HG02973 (cell line): ENCODE results near the gene USH1C.

Source experiments
- ATAC-seq: cut with Tn5 transposase; IDR thresholded peaks from one replicate; pipeline ENCODE4 v1.9.1; 2021; ENCODE audit warnings: moderate library complexity; ENCODE audit not compliant: unreplicated experiment

USH1C gene

DNA sequence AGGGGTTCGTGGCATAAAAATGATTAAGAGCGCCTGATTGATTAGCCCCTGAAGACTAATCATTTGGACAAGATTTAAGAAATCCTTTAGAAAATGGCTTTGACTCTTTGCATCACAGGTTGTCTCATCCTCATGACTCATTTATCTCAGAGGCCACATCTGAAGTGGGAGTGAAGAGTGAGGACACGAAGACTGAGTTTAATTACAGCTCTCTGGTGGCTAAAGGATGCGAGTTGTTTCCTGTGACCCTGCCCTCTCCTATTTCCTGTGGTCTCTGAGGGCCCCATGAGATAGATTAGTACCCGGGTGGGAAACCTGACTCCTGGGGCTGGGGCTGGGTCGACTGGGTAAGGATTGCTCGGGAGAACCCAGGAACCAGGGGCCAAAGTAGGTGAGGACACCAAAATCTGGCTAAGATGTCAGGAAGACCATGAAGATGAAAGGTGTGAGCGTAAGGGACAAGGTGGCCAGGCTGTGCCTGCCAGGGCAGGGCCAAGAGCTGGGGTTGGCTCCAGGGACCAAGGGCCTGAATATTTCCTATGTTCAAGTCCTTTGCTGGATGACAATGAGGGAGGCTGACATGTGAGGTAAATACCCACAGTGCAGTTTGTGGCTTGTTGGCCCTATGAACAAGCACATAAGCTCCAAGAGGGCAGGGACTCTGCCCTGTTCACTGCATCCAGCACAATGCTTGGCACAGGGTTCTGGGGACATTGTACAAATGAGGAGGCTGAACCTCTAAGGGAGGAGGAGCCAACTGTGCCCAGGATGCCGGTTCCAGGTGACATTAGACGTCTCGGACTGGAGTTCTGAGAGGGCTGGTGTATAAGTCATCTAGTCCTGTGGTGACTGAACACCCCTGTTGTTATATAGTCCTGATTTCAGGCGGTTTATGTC, 6.5 kb upstream of the USH1C start:
- no peak for ATAC-seq

DNA sequence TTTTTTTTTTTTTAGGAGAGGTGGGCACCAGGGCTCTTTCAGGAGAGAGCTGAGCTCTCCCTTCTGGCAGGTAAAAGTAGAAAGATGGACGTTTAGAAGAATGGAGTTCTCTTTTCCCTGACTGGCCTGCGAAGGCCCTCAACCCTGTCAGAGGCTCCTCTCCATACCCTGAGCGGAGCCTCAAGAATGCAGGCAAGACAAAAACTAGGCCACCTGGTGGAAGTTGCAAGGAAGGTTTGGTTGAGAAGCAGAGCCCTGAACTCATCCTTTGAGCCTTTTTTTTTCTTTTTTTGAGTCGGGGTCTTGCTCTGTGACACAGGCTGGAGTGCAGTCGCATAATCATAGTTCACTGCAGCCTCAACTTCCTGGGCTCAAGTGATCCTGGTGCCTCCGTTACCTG, 4.2 kb upstream of the USH1C start:
- ATAC-seq = no peak

DNA sequence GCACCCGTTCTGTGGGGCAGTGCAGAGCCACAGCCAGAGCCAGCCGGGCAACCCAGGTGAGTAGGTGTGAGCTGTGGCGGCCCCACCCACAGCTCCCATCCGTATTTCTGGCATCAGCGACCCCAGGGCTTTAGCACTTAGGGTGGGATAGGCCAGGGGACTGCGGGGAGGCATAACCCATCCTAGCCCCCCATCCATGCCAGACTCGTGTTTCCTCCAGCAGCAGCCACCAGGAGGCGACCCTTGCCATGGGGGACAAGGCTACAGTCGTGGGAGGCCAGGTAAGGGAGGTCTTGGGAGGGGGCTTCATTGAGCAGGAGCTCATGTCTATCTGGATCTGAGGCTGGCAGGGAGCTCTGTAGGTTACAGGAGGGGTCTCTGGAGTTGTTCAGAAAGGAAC, 3.7 kb upstream of the USH1C start:
- ATAC-seq = no peak

DNA sequence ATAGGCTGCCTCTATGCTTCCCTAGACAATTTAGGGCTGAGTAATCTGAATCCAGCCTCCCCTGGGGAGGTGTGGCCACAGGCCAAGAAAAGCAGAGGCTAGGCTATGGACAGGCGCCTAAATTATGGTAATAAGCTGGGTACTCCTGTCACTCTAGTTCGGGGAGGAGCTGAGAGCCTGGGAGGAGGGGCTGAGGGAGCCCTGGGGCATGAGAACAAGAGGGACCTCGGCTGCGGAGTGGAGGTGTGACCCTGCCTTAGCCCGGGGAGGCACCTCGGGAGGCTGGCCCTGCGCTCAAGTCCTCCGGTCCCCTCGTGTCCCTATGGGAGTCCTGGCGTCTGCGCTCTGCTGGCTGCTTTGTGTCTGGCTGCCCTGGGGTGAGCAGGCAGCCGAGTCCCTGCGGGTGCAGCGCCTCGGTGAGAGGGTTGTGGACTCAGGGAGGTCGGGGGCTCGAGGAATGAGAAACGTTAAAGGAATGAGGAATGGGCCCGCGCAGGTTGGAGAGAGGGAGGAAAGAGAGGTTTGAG, 2.9 kb upstream of the USH1C start, which contains the start of gene OTOG:
OTOG (plus strand) TSS at position 209 of the 527 bp plus-strand sequence; CDS start at position 323, 114 bp downstream.
- ATAC-seq = no peak

DNA sequence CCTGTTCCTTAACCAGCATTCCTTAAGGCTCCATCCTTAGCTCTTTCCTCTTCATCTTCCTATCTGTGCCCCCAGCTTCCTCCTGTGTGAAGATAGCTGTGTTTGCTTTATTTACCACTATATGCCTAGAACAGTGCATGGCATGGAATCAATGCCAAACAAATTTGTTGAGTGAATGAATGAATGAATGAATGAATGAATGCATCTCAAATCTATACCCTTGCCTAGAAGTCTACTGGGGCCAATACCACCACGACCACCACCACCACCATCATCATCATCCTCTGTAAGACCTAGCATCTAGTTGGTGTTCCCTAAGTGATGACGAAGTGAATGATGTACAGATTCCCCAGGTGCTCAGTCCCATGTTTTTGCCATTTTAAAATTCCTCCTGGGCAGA, 2.0 kb upstream of the USH1C start:
- ATAC-seq = no peak

DNA sequence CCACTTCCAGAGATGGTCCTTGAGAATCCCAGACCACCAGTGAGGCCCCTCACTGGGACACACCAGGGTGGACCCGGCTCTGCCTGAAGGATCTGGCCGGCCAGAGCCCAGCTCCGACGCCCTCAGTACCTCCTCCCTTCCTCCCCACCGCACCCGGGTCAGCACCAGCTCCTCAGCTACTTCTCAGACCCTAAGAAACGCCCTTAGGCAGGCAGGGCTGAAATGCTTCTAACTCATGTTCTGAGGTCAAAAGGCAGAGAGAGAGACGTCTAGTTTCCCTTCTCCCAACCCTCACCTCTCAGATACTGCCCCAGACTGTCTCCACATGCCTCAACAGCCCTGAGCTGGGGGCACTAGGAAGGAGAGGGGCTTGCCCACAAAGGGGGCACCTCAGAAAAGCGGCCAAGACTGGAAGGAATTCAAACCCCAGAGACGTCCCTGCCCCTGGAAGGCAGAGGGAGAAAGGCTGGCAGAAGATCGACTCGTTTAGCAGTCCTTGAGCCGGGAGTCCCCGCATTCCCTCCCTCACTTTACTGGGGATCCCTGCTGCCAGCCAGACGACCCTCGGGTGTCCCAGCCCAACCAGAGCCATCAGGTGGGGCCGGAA, 539 bp downstream of the USH1C start:
- ATAC-seq = no peak

DNA sequence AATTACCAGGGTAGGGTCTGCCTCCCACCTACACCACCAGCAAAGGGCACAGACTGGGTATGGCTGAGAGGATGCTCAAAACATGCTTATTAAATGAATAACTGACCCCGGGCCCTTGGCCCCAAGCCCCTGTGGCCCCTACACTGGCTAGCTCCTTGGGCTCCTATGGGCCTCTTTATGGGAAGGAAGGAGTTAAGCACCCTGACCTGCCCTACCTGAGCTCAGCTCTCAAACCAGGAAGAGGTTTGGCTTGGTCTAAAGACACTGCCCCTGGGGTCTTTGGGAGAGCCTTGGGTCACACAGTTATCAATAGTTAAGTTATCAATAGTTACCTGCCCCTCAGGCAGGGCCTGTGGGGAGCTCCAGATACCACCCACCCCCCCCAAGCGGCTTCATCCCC, 1.2 kb downstream of the USH1C start:
- no peak for ATAC-seq

DNA sequence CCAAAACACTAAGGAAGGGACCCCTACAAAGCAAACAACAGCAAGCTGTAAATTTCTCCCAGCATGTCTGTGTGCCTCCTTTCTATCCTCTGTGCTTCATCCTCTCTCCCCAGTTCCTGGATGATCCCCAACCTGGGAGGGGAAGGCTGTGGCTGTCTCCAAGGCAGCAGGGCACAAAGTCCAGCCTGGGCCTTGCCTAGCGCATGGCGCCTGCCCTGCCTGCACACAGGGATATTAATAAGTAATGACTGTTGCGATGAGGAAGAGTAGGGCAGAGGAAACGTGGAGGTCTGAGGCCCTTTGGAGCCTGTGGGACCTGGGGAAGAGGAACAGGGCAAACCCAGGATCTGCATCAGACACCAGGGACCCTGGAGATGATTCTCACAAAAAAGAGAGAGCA, 2.0 kb downstream of the USH1C start:
- ATAC-seq = no peak

DNA sequence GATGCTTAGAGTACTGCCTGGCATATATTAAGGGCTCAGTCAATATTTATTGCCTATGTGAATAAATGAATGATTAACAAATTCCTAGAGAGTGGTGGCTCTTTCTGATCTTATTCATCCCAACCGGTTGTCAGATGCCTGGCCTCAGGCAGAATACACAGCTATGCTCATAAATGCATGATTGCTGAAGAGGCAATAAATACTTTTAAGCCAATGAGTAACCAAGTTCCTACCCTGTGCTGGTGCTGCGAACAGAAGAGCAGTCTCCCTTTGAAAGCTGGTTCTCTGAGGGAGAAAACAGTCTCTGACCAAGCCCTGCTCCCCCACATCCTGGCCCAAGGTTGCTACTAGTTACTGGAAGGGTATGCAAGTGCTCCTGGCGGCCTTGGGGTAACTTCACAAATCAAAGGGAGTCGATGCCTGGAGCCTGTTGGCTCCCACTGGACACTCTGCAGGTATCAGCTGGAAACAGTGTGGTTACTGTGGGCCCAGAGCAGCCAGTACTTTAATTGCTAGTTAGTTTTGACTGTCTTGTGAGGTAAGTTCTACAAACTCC, 2.8 kb downstream of the USH1C start:
- no peak for ATAC-seq

DNA sequence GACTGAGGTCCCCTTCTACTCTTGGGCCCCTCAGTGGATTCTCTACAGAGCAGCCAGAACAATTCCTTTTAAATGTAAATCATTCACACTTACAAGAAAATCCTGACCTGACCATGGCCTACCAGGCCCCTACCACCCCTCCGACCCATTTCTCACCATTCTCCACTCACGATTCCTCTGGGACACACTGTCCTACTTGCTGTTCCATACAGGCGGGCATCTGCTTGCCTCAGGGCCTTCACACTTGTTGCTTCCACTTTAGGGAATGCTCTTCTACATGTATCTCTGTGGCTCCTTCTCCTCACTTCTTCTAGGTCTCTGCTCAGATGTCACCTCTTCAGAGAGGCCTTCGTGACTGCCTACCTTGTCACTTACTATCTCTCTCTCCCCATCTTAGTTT, 3.4 kb downstream of the USH1C start:
- no peak for ATAC-seq

DNA sequence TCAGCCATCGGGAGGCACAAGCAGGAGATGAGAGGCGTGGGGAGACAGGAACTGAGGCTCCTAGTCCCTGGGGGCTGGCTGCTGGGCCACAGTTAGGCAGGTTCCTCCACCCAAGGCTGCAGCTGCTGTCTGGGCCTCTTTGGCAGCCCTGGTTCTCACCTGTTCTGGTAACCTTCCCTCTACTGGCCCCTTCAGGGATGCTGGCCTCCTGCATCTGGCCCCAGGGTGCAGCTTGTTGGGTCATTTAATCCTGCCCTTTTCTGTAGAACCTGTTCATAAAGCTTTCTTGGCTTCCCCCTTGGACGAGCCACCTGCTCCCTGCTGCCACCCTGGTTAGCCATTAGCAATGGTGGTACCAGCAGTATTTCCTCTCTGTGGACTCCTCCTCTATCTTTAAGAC, 5.5 kb downstream of the USH1C start:
- ATAC-seq = no peak

DNA sequence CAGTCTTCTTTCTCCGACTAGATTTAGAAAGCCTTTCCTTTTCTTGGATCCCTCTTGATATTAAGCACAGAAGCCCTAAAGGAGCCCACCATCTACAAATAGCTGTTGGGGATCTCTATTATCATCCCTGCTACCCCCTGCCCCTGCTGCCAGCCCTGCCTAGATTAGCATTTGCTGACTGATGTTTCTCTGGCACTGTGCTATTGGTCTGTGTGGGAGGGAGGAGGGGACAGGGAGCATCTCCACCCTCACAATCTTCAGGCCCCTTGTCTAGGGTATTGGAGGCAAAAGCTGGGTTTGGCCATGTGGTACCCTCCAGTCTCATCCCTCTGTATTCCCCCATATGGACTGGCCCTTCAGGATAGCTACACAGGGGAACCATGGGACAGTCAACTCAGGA, 6.2 kb downstream of the USH1C start:
- no peak for ATAC-seq

DNA sequence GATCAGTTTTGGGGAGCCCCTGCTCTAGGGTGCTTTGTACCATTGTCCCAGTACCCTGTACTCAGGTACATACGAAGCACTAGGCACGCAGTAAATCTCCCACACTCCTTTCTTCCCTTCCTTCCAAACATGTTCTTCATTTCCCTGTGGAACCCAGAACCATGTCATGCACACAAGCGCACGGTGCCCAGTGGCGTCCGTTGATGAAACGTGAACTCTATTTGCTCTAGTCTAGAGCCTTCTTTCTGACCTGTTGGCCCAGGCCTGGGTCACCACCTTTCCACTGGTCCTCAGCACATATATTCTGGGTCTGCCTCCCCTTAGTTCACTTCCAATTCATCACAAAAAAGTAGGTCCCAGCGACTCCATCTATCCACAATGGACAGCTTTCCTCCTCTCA, 7.0 kb downstream of the USH1C start:
- no peak for ATAC-seq

DNA sequence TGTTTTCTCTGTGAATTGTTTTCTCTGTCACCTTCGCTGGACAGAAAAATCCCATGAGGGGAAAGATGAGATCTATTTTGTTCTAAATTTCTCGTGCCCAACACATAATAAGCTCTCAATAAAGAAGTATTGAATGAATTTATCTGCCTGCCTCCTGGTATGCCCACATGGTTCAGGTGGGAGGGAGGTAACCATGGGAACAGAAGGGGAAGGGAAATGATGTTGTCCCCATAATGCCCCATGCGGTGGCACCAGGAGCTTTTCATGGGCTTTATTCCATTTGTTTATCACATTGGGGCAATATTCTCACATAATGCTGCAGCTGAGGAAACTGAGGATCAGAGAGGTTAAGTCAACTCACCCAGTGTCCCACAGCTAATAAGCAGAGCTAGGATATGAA, 8.7 kb downstream of the USH1C start:
- no peak for ATAC-seq

DNA sequence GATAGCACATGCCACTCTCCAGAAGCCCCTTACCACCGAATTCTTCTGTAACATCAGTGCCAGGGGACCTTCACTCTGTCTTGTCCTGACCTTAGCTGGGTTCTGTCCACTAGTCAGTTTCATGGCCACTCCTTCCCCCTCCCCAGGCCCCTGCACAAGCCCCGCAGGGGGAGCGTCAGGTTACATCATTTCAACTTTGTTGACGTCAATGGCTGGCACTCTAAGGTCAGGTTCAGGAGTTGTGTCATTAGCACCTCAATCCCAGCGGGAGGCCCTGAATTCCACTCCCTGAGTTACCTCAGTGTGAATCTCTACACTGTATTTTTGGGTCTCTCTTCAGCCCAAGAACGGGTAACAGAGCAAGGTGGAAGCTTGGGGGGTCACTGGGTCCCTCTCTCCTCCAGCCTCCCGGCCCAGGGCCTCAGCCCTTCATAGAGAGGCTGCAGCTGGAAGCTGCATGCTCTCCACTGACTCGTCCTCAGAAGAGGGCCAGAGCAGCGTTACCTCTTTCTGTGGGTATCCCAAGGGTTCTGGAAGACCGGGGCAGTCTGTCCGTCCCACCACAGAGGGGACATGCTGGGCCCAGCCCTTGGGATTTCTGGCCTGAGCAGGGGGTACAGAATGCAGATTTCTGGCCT, 10.3 kb downstream of the USH1C start:
- no peak for ATAC-seq

DNA sequence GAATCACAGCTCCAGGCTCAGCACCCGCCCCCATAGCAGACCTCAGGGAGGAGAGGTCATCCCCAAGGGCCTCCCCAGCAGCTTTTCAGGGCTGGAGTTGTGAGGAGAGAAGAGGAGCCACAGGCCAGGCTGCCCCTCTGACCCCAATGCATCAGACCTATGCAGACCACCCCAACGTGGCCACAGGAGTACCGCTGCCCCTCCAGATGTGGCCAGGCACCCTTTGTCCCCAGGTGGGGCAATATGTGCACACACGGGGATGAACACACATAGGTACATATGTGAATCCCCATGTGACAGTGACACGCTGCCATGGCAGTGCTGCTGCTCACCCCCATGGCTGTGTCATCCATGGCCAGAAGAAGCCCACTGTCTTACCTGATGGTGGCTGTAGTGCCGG, 10.9 kb downstream of the USH1C start:
- no peak for ATAC-seq

DNA sequence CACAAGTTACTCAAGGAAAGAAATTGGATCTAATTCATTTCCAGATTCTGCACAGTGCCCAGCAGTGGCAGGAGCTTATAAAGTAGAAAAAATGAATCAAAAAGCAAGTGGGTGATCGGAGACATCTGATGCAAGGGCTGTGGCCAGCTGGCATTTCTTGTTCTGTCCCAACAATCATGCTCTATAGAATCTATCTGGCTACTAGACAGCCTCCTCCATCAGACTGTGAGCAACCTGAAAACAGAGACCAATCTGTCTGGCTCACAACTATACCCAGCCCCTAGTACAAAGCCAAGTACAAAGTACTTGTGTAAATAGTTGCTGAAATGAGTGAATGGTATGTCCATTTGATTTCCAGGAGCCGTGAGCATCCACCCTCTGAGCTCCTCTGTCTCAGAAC, 11.4 kb downstream of the USH1C start:
- ATAC-seq = no peak

DNA sequence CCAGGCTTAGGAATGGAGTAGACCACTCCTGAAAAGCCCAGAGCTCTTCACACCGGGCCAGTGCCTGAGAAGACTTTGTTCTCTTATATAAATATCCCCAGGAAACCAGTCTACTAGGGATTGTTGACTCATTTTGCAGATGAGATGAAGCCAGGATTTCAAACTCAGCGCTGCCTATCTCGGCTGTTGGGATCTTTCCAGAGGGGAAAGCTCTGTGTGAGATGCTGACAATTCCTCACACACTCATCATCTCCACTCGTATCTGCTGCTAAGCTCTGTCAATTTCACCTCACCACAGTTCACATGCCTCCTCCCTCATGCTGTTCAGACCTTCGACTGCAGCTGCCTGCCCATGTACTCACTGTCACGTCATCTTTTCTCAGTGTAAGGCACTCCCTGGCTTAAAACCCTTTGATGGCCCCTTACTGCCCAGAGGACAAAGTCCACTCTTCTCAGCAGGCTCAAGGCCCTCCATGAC, 12.5 kb downstream of the USH1C start:
- no peak for ATAC-seq

DNA sequence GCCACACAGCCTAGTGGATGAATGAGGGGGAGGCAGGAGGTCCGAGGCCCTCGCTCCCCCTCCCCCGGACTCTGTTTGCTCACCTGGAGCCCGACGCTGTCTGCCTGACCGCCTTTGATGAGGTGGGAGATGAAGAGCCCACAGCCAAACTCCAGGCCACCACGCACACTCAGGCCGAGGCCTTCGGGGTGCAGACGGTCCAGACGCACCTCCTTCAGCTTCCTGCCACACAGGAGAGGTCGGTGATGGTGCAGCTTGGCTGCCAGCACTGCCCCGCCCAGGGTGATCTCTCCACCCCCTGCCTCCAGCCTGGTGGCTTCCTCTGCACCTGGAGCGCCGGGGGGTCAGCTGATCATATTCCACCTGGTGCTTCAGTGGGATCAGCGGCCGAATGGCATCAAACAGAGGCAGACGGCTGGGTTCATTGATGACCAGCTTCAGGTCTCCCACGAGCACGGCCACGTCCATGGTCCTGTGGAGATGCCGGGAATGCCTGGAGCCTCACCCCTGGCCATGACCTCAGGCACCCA, 13.1 kb downstream of the USH1C start:
- no peak for ATAC-seq

DNA sequence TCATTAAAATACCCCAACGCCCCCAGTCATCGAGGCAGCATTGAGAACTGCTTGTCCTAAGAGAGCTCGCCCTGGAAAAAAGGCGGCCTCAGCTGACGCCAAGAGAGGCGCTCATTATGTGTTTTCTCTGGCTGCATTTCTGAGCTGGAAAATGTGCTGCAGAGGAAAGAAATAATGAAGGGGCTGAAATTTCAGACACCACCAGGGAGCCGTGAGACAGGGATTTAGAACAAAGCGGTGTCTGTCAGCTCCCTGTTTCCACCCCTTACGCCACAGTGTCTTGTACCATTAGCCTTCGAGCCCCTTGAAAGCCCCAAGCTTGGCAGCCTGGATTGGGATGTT, 14.4 kb downstream of the USH1C start:
- no peak for ATAC-seq
